ENCODE measurements around the gene UGT8. TPM values are rescaled to one million over a fixed set of nuclear protein-coding genes. Genes with fewer than 3 reads are reported as not detected.

UGT8 gene
- total RNA-seq, 2 donors from 2014 or later: 4.8 to 10.4 TPM

DNA sequence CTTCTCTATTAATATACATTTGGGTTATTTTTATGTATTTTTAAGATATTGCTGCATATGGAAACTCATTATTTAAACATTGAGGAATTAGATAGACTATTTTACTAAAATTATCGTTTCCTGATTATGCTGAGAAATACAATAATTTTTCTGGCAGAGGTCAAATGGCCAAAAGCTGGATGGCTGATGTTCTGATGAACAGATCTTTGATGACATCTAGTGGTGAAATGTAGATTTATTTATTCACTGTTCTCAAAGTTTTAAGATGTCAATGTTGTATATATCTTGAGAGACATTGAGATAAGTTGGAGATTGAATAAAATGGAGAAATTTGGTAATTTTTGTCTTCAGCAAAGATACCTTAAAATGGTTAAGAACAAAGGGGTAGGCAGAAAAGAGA is 96.2 kb downstream of the UGT8 start:
- Histone ChIP-seq H3K4me1 (ENCODE audit: control insufficient read depth, insufficient read depth, low read length) (no peaks in the 10 kb centered on the region), H3K27me3 (ENCODE audit: control insufficient read depth, insufficient read depth, low read length, poor library complexity, severe bottlenecking) (no peaks in the 10 kb centered on the region), H3K9ac (ENCODE audit: extremely low read depth, low read length, poor library complexity, severe bottlenecking) (no peak overlapping the region), H3K9me3 (ENCODE audit: control insufficient read depth, low read length) (no peaks in the 10 kb centered on the region), H3K36me3 (ENCODE audit: control insufficient read depth, insufficient read depth, low read length) (no peaks in the 10 kb centered on the region), H3K4me3 (ENCODE audit: low read length) (no peak overlapping the region), H3K27ac (ENCODE audit: low read depth, low read length) (no peak overlapping the region)
- Mint-ChIP-seq H3K36me3 (ENCODE audit: low read depth) (no peaks in the 10 kb centered on the region), H3K4me1 (no peaks in the 10 kb centered on the region), H3K9me3 (no peaks in the 10 kb centered on the region), H3K4me3 (no peak overlapping the region), H3K27ac (no peak overlapping the region), H3K27me3 (ENCODE audit: insufficient read depth) (no peaks in the 10 kb centered on the region)
- DNase-seq: no peak
- TF ChIP-seq CTCF (conservative IDR thresholded peaks at IDR 0.05): peak; percentile 83
- 22% methylated on average over 1 of the region's 1 CpG; no CpG with 5 or more reads in 1 of the 2 experiments for WGBS, 2 experiments (ENCODE audit: insufficient coverage in 1 of 2, insufficient read length in 1 of 2)

- no peaks in the 10 kb centered on the region for H3K4me1 Mint-ChIP-seq
- no peak for DNase-seq
- H3K9me3 ChIP-seq (ENCODE audit: control insufficient read depth, low read length): no peaks in the 10 kb centered on the region
These were observed 99.6 kb downstream of the UGT8 start for GRCh38 chr4:114698231-114698630.

DNA sequence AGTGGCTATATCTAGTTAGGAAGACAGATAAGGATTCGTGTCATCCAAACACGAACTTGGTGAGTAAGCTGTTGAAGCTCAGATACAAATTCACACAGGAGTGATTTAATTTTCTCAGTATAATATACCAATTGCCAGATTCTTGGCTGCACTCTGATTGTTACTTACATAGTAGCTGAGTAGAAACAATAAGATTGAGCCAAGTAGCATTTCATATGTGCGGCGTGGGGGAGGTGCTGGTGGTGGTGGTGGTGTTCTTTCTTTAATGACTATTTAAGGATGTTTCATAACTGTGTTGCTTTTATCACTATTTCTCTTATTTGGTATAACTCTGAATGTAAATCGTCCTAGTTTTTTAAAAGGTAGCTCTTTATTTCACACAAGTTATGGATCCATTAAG is 102.9 kb downstream of the UGT8 start:
- Mint-ChIP-seq H3K27ac (no peak overlapping the region), H3K4me1 (no peaks in the 10 kb centered on the region), H3K4me3 (no peak overlapping the region), H3K9me3 (no peaks in the 10 kb centered on the region), H3K27me3 (ENCODE audit: insufficient read depth) (no peaks in the 10 kb centered on the region), H3K36me3 (ENCODE audit: low read depth) (no peaks in the 10 kb centered on the region)
- WGBS, 2 experiments (ENCODE audit: insufficient coverage in 1 of 2, insufficient read length in 1 of 2): 87% methylated on average over 5 of the region's 5 CpGs; no CpG with 5 or more reads in 1 of the 2 experiments
- no peak for TF ChIP-seq CTCF (conservative IDR thresholded peaks at IDR 0.05)
- H3K27me3 ChIP-seq (ENCODE audit: control insufficient read depth, insufficient read depth, low read length, poor library complexity, severe bottlenecking): no peaks in the 10 kb centered on the region
- H3K9ac ChIP-seq (ENCODE audit: extremely low read depth, low read length, poor library complexity, severe bottlenecking): no peak overlapping the region
- H3K4me1 ChIP-seq (ENCODE audit: control insufficient read depth, insufficient read depth, low read length): no peaks in the 10 kb centered on the region
- no peaks in the 10 kb centered on the region for H3K36me3 ChIP-seq (ENCODE audit: control insufficient read depth, insufficient read depth, low read length)
- no peak overlapping the region for H3K4me3 ChIP-seq (ENCODE audit: low read length)
- H3K9me3 ChIP-seq (ENCODE audit: control insufficient read depth, low read length): no peaks in the 10 kb centered on the region
- no peak for DNase-seq
- no peak overlapping the region for H3K27ac ChIP-seq (ENCODE audit: low read depth, low read length)

More at GRCh38 chr4:114698231-114698630, 99.6 kb downstream of the UGT8 start:
- no peaks in the 10 kb centered on the region for H3K36me3 ChIP-seq (ENCODE audit: control insufficient read depth, insufficient read depth, low read length)
- Mint-ChIP-seq H3K9me3 (no peaks in the 10 kb centered on the region), H3K27ac (no peak overlapping the region), H3K4me3 (no peak overlapping the region), H3K27me3 (ENCODE audit: insufficient read depth) (no peaks in the 10 kb centered on the region), H3K36me3 (ENCODE audit: low read depth) (no peaks in the 10 kb centered on the region)
- WGBS, 2 experiments (ENCODE audit: insufficient coverage in 1 of 2, insufficient read length in 1 of 2): no CpG with 5 or more reads among the region's 4 CpGs
- H3K4me1 ChIP-seq (ENCODE audit: control insufficient read depth, insufficient read depth, low read length): no peaks in the 10 kb centered on the region
- no peak for TF ChIP-seq CTCF (conservative IDR thresholded peaks at IDR 0.05)
- H3K9ac ChIP-seq (ENCODE audit: extremely low read depth, low read length, poor library complexity, severe bottlenecking): no peak overlapping the region
- no peaks in the 10 kb centered on the region for H3K27me3 ChIP-seq (ENCODE audit: control insufficient read depth, insufficient read depth, low read length, poor library complexity, severe bottlenecking)
- no peak overlapping the region for H3K4me3 ChIP-seq (ENCODE audit: low read length)
- H3K27ac ChIP-seq (ENCODE audit: low read depth, low read length): no peak overlapping the region

Measured in endodermal cell (in vitro differentiated cells).